BJ (cell line): ENCODE results near the gene IARS1. TPM values are rescaled to one million over a fixed set of nuclear protein-coding genes. Genes with fewer than 3 reads are reported as not detected.

Experiments used
- CTCF ChIA-PET: fragments of 350-600 bp; formaldehyde crosslinking; extraction: SDS; loops from one replicate; lab custom pipeline; 2021; ENCODE audit warnings: antibody characterized with exemption, inconsistent platforms; lab: Yijun Ruan, JAX
- POLR2A ChIA-PET: fragments of 300-600 bp; sonication (Branson Sonifier 250); formaldehyde crosslinking; extraction: SDS; loops from one replicate; lab custom pipeline; 2021; ENCODE audit warnings: antibody characterized with exemption; lab: Charles Lee
- DNase-seq: peaks from one replicate; pipeline ENCODE4 v3.0.0-alpha.2; 2011; ENCODE audit warnings: low read depth
- H3K27me3 ChIP-seq: 2 replicates; pipeline ENCODE4 v1.6.0; 2011; ENCODE audit warnings: low read length; ENCODE audit not compliant: control insufficient read depth, insufficient read depth
- H3K36me3 ChIP-seq: 2 replicates; pipeline ENCODE4 v1.5.1; 2011; ENCODE audit warnings: low read length; ENCODE audit not compliant: control insufficient read depth, insufficient read depth
- H3K4me3 ChIP-seq: 2 replicates; pipeline ENCODE4 v1.5.1; 2011; ENCODE audit warnings: low read depth, mild to moderate bottlenecking, control low read depth, low read length
- CTCF ChIP-seq: IDR thresholded peaks from 2 replicates; pipeline ENCODE4 v1.5.1; 2011; ENCODE audit warnings: low read depth, mild to moderate bottlenecking, control low read depth, inconsistent platforms, low read length, moderate library complexity; ENCODE audit not compliant: insufficient read depth
- polyA minus RNA-seq: library from RNA; depleted of rRNA, polyadenylated mRNA; stranded (reverse); fragments of >200 nt; gene quantifications from 2 replicates; pipeline ENCODE4 v1.2.3, GENCODE V29; 2011; rRNA and poly(A)+ RNA removed
- polyA plus RNA-seq: library from polyadenylated mRNA; depleted of rRNA; stranded (reverse); fragments of >200 nt; gene quantifications from 2 replicates; pipeline ENCODE4 v1.2.3, GENCODE V29; 2011; rRNA removed

Gene IARS1
- polyA plus RNA-seq (117 and 194 TPM in 2 replicates), polyA minus RNA-seq (188 and 210 TPM in 2 replicates)

- ChIA-PET POLR2A (interaction anchor here (0.7 kb wide), 1 partner anchor 40 kb away, joined by 3 read pairs; no protein-coding TSS in a partner anchor), CTCF (interaction anchor here (0.6 to 1.2 kb wide), 3 partner anchors 9 to 153 kb away, joined by 3 to 4 read pairs (median 3); no protein-coding TSS in a partner anchor)
- peak; percentile 90 for DNase-seq
- Histone ChIP-seq H3K4me3 (peak within 1 kb of the TSS; percentile 85), H3K36me3 (peaks cover 2% of the 10 kb centered on the region; the same call in 1 of the 2 replicates), H3K27me3 (no peaks in the 10 kb centered on the region)
- TF ChIP-seq CTCF: peak; percentile 47; the same call in 1 of the 2 replicates
Measured at GRCh38 chr9:92293452-92294296, at the start of gene IARS1. TSS of gene IARS1 (minus strand) at chr9:92293697. CDS start at chr9:92289419, 4,278 bp downstream.

GRCh38 chr9:92342825-92343488, 49.5 kb upstream of the IARS1 start:
- Histone ChIP-seq H3K4me3 (no peak overlapping the region), H3K27me3 (no peaks in the 10 kb centered on the region), H3K36me3 (no peaks in the 10 kb centered on the region)
- TF ChIP-seq CTCF: peak; percentile 26; the same call in 1 of the 2 replicates
- no peak for DNase-seq
- ChIA-PET CTCF (interaction anchor here (0.5 to 3.2 kb wide), 8 partner anchors 80 to 292 kb away, joined by 3 to 34 read pairs (median 4); no protein-coding TSS in a partner anchor), POLR2A (no interaction called here)

GRCh38 chr9:92341578-92341977, 48.1 kb upstream of the IARS1 start:
- ChIA-PET POLR2A (no interaction called here), CTCF (interaction anchor here (3.2 kb wide), 1 partner anchor 97 kb away, joined by 19 read pairs; no protein-coding TSS in a partner anchor)
- DNase-seq: no peak

GRCh38 chr9:92333282-92333634, 39.8 kb upstream of the IARS1 start:
- DNase-seq: no peak
- no peak overlapping the region for H3K4me3 ChIP-seq
- ChIA-PET CTCF (interaction anchor here (1.2 to 1.4 kb wide), 2 partner anchors 106 to 301 kb away, joined by 3 to 5 read pairs; no protein-coding TSS in a partner anchor), POLR2A (interaction anchor here (0.5 kb wide), 1 partner anchor 39 kb away, joined by 3 read pairs; no protein-coding TSS in a partner anchor)
- H3K36me3 ChIP-seq: no peaks in the 10 kb centered on the region
- TF ChIP-seq CTCF: no peak
- no peaks in the 10 kb centered on the region for H3K27me3 ChIP-seq

More at GRCh38 chr9:92341578-92341977, 48.1 kb upstream of the IARS1 start:
- Histone ChIP-seq H3K36me3 (no peaks in the 10 kb centered on the region), H3K27me3 (no peaks in the 10 kb centered on the region), H3K4me3 (no peak overlapping the region)
- TF ChIP-seq CTCF: no peak
